Muscle layer of colon (tissue), 2 donors: ENCODE data around the gene SENP6.
"Not testable (repeated sequence)": the region's sequence is repeated elsewhere in the genome, so short reads cannot be mapped to it uniquely, and the experiment has no call there.

Experiments used
- H3K27ac ChIP-seq: one replicate; pipeline ENCODE4 v1.7.0; 2013; ENCODE audit warnings: low read depth, mild to moderate bottlenecking, low read length, moderate library complexity
- H3K27me3 ChIP-seq, 2 donors: one replicate each; pipeline ENCODE4 v1.7.0; 2013; ENCODE audit warnings: low read length in 2 of 2, mild to moderate bottlenecking in 2 of 2; ENCODE audit not compliant: insufficient read depth in 2 of 2, control insufficient read depth in 1 of 2
- H3K36me3 ChIP-seq: one replicate; pipeline ENCODE4 v1.7.0; 2013; ENCODE audit warnings: mild to moderate bottlenecking, low read length; ENCODE audit not compliant: insufficient read depth
- H3K4me1 ChIP-seq: one replicate; pipeline ENCODE4 v1.7.0; 2013; ENCODE audit warnings: mild to moderate bottlenecking, low read length; ENCODE audit not compliant: insufficient read depth
- H3K4me3 ChIP-seq, 2 donors: one replicate each; pipeline ENCODE4 v1.7.0; 2013; ENCODE audit warnings: low read length in 2 of 2, low read depth in 1 of 2, mild to moderate bottlenecking in 1 of 2, moderate library complexity in 1 of 2
- H3K9ac ChIP-seq: one replicate; pipeline ENCODE4 v1.7.0; 2013; ENCODE audit warnings: low read length
- H3K9me3 ChIP-seq: one replicate; pipeline ENCODE4 v1.7.0; 2013; ENCODE audit warnings: mild to moderate bottlenecking, low read length
- donor health status: abdominal sarcoma.
- donor health status: Adenocarcinoma of cecum.

The SENP6 gene

DNA sequence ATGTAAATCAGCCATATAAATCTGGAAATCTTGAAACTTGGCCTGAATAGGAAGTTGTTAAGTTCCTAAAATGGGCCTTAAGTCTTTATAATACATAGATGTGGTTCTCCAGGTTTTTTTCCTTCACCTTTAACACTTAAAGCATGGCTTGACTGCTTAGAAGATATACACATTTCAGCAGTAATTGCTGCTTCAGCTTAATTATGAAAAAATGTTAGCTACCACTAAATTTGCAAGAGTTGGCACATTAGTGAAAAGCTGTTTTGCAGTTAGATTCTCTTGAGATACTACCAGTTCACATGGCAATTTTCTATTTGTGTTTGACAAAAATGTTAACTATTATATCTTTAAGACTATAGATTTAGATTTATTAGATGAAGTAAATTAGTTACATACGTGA, 74.7 kb downstream of the SENP6 start:
- Histone ChIP-seq H3K4me1 (no peaks in the 10 kb centered on the region), H3K36me3 (peaks cover 63% of the 10 kb centered on the region), H3K4me3 (no peak overlapping the region), H3K9me3 (no peaks in the 10 kb centered on the region), H3K27ac (no peak overlapping the region), H3K27me3 (no peaks in the 10 kb centered on the region), H3K9ac (no peak overlapping the region)

DNA sequence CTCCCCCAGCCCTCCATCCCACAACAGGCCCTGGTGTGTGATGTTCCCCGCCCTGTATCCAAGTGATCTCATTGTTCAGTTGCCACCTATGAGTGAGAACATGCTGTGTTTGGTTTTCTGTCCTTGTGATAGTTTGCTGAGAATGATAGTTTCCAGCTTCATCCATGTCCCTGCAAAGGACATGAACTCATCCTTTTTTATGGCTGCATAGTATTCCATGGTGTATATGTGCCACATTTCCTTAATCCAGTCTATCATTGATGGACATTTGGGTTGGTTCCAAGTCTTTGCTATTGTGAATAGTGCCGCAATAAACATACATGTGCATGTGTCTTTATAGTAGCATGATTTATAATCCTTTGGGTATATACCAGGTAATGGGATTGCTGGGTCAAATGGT, 80.9 kb downstream of the SENP6 start:
- H3K4me1 ChIP-seq, H3K4me3 ChIP-seq, H3K9ac ChIP-seq, H3K9me3 ChIP-seq, H3K27ac ChIP-seq, H3K27me3 ChIP-seq: not testable (repeated sequence)
- peaks cover 48% of the 10 kb centered on the region for H3K36me3 ChIP-seq

DNA sequence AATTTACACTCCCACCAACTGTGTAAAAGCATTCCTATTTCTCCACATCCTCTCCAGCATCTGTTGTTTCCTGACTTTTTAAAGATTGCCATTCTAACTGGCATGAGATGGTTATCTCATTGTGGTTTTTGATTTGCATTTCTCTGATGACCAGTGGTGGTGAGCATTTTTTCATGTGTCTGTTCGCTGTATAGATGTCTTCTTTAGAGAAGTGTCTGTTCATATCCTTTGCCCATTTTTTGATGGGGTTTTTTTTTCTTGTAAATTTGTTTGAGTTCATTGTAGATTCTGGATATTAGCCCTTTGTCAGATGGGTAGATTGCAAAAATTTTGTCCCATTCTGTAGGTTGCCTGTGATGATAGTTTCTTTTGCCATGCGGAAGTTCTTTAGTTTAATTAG, 81.3 kb downstream of the SENP6 start:
- H3K36me3 ChIP-seq = peaks cover 46% of the 10 kb centered on the region
- H3K27ac ChIP-seq, H3K4me3 ChIP-seq, H3K4me1 ChIP-seq, H3K27me3 ChIP-seq, H3K9ac ChIP-seq, H3K9me3 ChIP-seq: not testable (repeated sequence)

DNA sequence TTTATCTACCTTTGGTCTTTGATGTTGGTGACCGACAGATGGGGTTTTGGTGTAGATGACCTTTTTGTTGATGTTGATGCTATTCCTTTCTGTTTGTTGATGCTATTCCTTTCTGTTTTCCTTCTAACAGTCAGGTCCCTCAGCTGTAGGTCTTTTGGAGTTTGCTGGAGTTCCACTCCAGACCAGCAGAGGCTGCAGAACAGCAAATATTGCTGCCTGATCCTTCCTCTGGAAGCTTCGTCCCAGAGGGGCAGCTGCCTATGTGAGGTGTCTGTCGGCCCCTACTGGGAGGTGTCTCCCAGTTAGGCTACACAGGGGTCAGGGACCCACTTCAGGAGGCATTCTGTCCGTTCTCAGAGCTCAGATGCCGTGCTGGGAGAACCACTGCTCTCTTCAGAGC, 85.9 kb downstream of the SENP6 start:
- H3K9ac ChIP-seq, H3K4me1 ChIP-seq, H3K9me3 ChIP-seq, H3K4me3 ChIP-seq, H3K27me3 ChIP-seq, H3K27ac ChIP-seq: not testable (repeated sequence)
- H3K36me3 ChIP-seq = peaks cover 11% of the 10 kb centered on the region

DNA sequence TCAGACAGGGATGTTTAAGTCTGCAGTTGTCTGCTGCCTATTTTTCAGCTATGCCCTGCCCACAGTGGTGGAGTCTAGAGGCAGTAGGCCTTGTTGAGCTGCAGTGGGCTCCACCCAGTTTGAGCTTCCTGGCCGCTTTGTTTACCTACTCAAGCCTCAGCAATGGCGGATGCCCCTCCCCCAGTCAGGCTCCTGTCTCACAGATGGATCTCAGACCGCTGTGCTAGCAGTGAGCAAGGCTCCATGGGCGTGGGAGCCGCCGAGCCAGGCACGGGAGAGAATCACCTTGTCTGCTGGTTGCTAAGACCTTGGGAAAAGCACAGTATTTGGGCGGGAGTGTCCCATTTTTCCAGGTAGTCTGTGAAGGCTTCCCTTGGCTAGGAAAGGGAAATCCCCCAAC, 86.3 kb downstream of the SENP6 start:
- H3K27ac ChIP-seq, H3K9me3 ChIP-seq, H3K27me3 ChIP-seq, H3K4me1 ChIP-seq, H3K9ac ChIP-seq, H3K4me3 ChIP-seq: not testable (repeated sequence)
- H3K36me3 ChIP-seq = peaks cover 11% of the 10 kb centered on the region

DNA sequence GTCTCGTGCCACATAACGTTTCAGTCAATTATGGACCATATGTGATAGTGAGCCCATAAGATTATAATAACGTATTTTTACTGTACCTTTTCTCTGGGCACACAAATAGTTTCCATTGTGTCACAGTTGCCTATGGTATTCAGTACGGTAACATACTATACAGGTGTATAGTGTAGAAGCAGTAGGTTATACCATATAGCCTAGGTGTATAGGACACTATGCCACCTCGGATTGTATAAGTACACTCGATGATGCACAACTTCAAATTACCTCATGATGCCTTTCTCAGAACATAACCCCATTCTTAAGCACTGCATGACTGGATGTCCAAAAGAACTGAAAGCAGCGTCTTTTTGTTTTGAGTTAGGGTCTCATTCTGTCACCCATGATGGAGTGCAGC, 87.9 kb downstream of the SENP6 start:
- Histone ChIP-seq H3K4me1 (no peaks in the 10 kb centered on the region), H3K27ac (no peak overlapping the region), H3K9me3 (no peaks in the 10 kb centered on the region), H3K9ac (no peak overlapping the region), H3K27me3 (no peaks in the 10 kb centered on the region), H3K36me3 (peaks cover 11% of the 10 kb centered on the region), H3K4me3 (no peak overlapping the region)

DNA sequence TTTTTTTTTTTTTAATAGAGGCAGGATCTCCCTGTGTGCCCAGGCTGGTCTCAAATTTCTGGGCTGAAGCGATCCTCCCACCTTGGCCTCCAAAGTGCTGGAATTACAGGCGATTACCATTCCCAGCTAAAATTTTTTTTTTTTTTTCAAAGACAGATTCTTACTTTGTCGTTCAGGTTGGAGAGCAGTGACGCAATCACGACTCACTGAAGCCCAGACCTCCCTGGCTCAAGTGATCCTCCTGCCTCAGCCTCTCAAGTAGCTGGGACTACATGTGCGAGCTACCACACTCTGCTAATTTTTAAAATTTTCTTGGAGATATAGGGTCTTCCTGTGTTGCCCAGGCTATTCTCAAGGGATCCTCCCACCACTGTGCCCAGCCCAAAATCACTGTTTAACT, 89.3 kb downstream of the SENP6 start:
- Histone ChIP-seq H3K36me3 (peaks cover 11% of the 10 kb centered on the region), H3K4me3 (no peak overlapping the region), H3K27me3 (no peaks in the 10 kb centered on the region), H3K4me1 (no peaks in the 10 kb centered on the region), H3K9ac (no peak overlapping the region), H3K27ac (no peak overlapping the region), H3K9me3 (no peaks in the 10 kb centered on the region)

DNA sequence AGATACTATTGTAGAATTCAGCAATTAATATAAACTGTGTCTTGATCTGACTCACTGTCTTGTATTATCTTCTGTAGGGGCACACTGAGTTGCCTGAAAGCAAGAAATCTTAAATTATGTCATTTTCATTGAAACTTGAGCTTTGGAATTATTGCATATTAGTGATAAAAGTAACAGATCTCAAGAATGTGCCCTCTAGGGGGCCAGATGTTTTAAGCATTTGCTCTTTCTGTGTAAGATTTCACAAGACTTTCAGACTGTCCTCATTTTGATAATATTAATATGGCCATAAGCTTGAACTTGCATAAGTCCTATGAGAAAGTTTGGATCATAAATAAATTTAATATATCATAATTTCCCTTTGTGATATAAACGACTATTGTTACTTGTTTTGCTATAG, 91.9 kb downstream of the SENP6 start:
- Histone ChIP-seq H3K9ac (no peak overlapping the region), H3K27me3 (no peaks in the 10 kb centered on the region), H3K4me3 (no peak overlapping the region), H3K4me1 (no peaks in the 10 kb centered on the region), H3K36me3 (peaks cover 24% of the 10 kb centered on the region), H3K27ac (no peak overlapping the region), H3K9me3 (no peaks in the 10 kb centered on the region)

DNA sequence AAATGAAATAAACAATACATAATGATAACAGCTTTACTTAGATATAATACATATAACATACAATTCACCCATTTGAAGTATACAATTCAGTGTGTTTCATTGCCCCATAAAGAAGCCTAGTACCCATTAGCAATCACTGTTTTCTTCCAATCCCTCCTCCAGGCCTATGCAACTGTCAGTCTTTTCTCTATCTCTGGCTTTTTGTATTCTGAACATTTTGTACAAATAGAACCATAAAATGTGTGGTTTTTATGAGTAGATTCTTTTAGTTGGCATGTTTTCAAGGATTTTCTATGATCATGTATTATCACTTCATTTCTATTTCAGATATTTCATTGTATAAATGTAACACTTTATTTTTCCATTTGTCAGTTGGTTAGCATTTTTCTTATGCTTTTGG, 92.7 kb downstream of the SENP6 start:
- no peak overlapping the region for H3K9ac ChIP-seq
- no peaks in the 10 kb centered on the region for H3K4me1 ChIP-seq
- H3K27me3 ChIP-seq = no peaks in the 10 kb centered on the region
- H3K4me3 ChIP-seq = no peak overlapping the region
- no peak overlapping the region for H3K27ac ChIP-seq
- no peaks in the 10 kb centered on the region for H3K9me3 ChIP-seq
- H3K36me3 ChIP-seq = peaks cover 24% of the 10 kb centered on the region

DNA sequence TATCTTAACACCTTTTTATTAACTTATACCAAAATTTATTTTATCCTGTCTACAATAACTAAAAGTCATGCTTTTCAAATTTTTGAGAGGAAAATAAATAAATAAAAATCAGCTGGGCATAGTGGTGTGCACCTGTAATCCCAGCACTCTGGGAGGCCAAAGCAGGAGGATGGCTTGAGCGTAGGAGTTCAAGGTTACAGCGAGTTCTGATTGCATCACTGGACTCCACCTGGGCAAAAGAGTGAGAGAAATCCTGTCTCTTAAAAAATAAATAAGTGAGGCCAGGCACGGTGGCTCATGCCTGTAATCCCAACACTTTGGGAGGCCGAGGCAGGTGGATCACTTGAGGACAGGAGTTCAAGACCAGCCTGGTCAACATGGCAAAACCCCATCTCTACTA, 106.7 kb downstream of the SENP6 start:
- peaks cover 17% of the 10 kb centered on the region for H3K36me3 ChIP-seq
- not testable (repeated sequence) for H3K9me3 ChIP-seq, H3K27me3 ChIP-seq, H3K27ac ChIP-seq, H3K4me3 ChIP-seq, H3K9ac ChIP-seq, H3K4me1 ChIP-seq

DNA sequence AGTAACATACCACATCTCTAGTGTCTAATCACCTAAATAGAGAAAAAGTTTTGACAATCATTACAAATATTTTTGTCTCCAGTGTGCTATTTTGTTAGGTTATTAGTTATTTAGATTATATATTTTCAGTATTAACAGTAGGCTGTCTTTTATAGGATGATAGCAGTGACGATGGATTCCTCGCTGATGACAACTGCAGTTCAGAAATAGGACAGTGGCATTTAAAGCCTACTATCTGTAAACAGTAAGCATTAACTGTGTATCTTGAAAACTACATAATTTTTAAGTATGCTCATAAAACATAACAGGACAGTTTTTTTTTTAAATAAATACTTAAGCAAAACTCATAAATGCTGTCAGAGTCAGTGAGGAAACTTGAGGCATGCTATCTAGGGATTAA, 109.5 kb downstream of the SENP6 start:
- Histone ChIP-seq H3K9me3 (no peaks in the 10 kb centered on the region), H3K36me3 (peaks cover 35% of the 10 kb centered on the region), H3K4me1 (no peaks in the 10 kb centered on the region), H3K27ac (no peak overlapping the region), H3K9ac (no peak overlapping the region), H3K4me3 (no peak overlapping the region), H3K27me3 (no peaks in the 10 kb centered on the region)

DNA sequence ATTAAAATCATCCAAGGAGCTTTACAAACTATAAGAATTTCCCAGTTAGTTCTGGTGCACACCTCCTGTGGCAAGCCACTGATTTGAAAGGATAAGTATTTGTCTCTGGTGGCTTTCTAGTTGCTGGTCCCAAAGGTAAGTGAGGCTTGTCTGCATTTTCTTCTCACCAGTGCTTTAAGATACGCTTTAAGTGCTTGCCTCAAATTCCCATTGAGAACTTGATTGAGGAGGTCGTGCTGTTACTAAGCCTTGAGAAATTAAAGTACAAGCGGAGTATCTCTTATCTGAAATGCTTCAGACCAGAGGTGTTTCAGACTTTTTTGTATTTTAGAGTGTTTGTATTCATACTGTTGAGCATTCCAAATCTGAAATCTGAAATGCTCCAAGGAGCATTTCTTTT, 117.5 kb downstream of the SENP6 start:
- Histone ChIP-seq H3K4me1 (no peaks in the 10 kb centered on the region), H3K9me3 (no peaks in the 10 kb centered on the region), H3K27ac (no peak overlapping the region), H3K36me3 (peaks cover 17% of the 10 kb centered on the region), H3K4me3 (no peak overlapping the region), H3K9ac (no peak overlapping the region), H3K27me3 (no peaks in the 10 kb centered on the region)

DNA sequence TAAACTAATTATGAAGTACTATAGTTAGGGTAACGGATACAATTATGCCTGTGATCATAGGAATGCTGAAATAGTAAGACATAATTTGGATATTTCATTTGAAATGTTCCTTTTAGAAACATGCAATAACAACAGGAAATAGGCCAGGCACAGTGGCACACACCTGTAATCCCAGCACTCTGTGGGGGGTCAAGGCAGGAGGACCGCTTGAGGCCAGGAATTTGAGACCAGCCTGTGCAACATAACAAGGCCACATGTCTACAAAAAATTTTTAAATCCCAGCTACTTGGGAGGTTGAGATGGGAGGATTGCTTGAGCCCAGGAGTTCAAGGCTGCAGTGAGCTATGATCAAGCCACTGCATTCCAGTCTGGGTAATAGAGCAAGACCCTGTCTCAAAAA, 121.7 kb downstream of the SENP6 start:
- Histone ChIP-seq H3K9me3 (no peaks in the 10 kb centered on the region), H3K4me3 (no peak overlapping the region), H3K4me1 (no peaks in the 10 kb centered on the region), H3K27me3 (no peaks in the 10 kb centered on the region), H3K36me3 (no peaks in the 10 kb centered on the region), H3K9ac (no peak overlapping the region), H3K27ac (no peak overlapping the region)
